ENCODE measurements around the gene ADK.
"Not testable (repeated sequence)": the region's sequence is repeated elsewhere in the genome, so short reads cannot be mapped to it uniquely, and the experiment has no call there.

Gene ADK

GRCh38 chr10:74133923-74134820, 16.8 kb upstream of the ADK start:
- no peak overlapping the region for H3K4me3 ChIP-seq (ENCODE audit: low read length)
- no peaks in the 10 kb centered on the region for H3K9me3 ChIP-seq (ENCODE audit: insufficient read depth, low read length)
- no peak for TF ChIP-seq CTCF (IDR thresholded peaks at IDR 0.05; ENCODE audit: low read depth, low read length)
- TF ChIP-seq EZH2phosphoT487 (IDR thresholded peaks at IDR 0.05; ENCODE audit: low read depth): no peak
- no peak overlapping the region for H3K4me2 ChIP-seq (ENCODE audit: low read length)
- no peaks in the 10 kb centered on the region for H3K4me1 ChIP-seq (ENCODE audit: low read length)
- H3K9ac ChIP-seq (ENCODE audit: low read length): no peak overlapping the region
- H3K27ac ChIP-seq (ENCODE audit: low read length): no peak overlapping the region
- H3K27me3 ChIP-seq (ENCODE audit: low read depth, low read length): no peaks in the 10 kb centered on the region
- no peaks in the 10 kb centered on the region for H4K20me1 ChIP-seq (ENCODE audit: insufficient read depth, low read length)
- H3K36me3 ChIP-seq (replicated peaks; ENCODE audit: low read depth, low read length): peaks cover 19% of the 10 kb centered on the region
- H2AFZ ChIP-seq (ENCODE audit: low read depth, low read length): no peak overlapping the region
- no peaks in the 10 kb centered on the region for H3K79me2 ChIP-seq (ENCODE audit: low read length)

- no peaks in the 10 kb centered on the region for H3K9me3 ChIP-seq (ENCODE audit: insufficient read depth, low read length)
- no peak overlapping the region for H3K9ac ChIP-seq (ENCODE audit: low read length)
- peaks cover 17% of the 10 kb centered on the region for H3K36me3 ChIP-seq (replicated peaks; ENCODE audit: low read depth, low read length)
- no peaks in the 10 kb centered on the region for H3K27me3 ChIP-seq (ENCODE audit: low read depth, low read length)
- no peak overlapping the region for H3K4me3 ChIP-seq (ENCODE audit: low read length)
- no peak overlapping the region for H3K4me2 ChIP-seq (ENCODE audit: low read length)
- no peak for TF ChIP-seq CTCF (IDR thresholded peaks at IDR 0.05; ENCODE audit: low read depth, low read length)
- TF ChIP-seq EZH2phosphoT487 (IDR thresholded peaks at IDR 0.05; ENCODE audit: low read depth): no peak
- H2AFZ ChIP-seq (ENCODE audit: low read depth, low read length): no peak overlapping the region
- no peaks in the 10 kb centered on the region for H3K4me1 ChIP-seq (ENCODE audit: low read length)
- no peaks in the 10 kb centered on the region for H4K20me1 ChIP-seq (ENCODE audit: insufficient read depth, low read length)
- H3K79me2 ChIP-seq (ENCODE audit: low read length): no peaks in the 10 kb centered on the region; the same call in 1 of the 2 replicates
- no peak overlapping the region for H3K27ac ChIP-seq (ENCODE audit: low read length)
Measured at GRCh38 chr10:74135452-74135851, 15.6 kb upstream of the ADK start.

- Histone ChIP-seq H3K36me3 (replicated peaks; ENCODE audit: low read depth, low read length) (peaks cover 17% of the 10 kb centered on the region), H4K20me1 (ENCODE audit: insufficient read depth, low read length) (no peaks in the 10 kb centered on the region), H3K9me3 (ENCODE audit: insufficient read depth, low read length) (no peaks in the 10 kb centered on the region), H3K4me3 (ENCODE audit: low read length) (no peak overlapping the region), H3K4me2 (ENCODE audit: low read length) (no peak overlapping the region), H3K79me2 (ENCODE audit: low read length) (no peaks in the 10 kb centered on the region; the same call in 1 of the 2 replicates), H3K27me3 (ENCODE audit: low read depth, low read length) (no peaks in the 10 kb centered on the region), H2AFZ (ENCODE audit: low read depth, low read length) (no peak overlapping the region), H3K27ac (ENCODE audit: low read length) (no peak overlapping the region), H3K4me1 (ENCODE audit: low read length) (no peaks in the 10 kb centered on the region), H3K9ac (ENCODE audit: low read length) (no peak overlapping the region)
- TF ChIP-seq CTCF (IDR thresholded peaks at IDR 0.05; ENCODE audit: low read depth, low read length) (no peak), EZH2phosphoT487 (IDR thresholded peaks at IDR 0.05; ENCODE audit: low read depth) (no peak)
Measured at GRCh38 chr10:74137992-74138391, 13.0 kb upstream of the ADK start.

GRCh38 chr10:74138596-74138995, 12.4 kb upstream of the ADK start:
- not testable (repeated sequence) for H3K9me3 ChIP-seq (ENCODE audit: insufficient read depth, low read length); H2AFZ ChIP-seq (ENCODE audit: low read depth, low read length); H3K4me2 ChIP-seq (ENCODE audit: low read length); H3K4me1 ChIP-seq (ENCODE audit: low read length); H3K9ac ChIP-seq (ENCODE audit: low read length); H3K27me3 ChIP-seq (ENCODE audit: low read depth, low read length); H4K20me1 ChIP-seq (ENCODE audit: insufficient read depth, low read length); H3K4me3 ChIP-seq (ENCODE audit: low read length); H3K27ac ChIP-seq (ENCODE audit: low read length); H3K79me2 ChIP-seq (ENCODE audit: low read length)
- H3K36me3 ChIP-seq (replicated peaks; ENCODE audit: low read depth, low read length): peaks cover 17% of the 10 kb centered on the region

Measured in OCI-LY3 (cell line).